ENCODE measurements around the gene GLP2R.

DNA sequence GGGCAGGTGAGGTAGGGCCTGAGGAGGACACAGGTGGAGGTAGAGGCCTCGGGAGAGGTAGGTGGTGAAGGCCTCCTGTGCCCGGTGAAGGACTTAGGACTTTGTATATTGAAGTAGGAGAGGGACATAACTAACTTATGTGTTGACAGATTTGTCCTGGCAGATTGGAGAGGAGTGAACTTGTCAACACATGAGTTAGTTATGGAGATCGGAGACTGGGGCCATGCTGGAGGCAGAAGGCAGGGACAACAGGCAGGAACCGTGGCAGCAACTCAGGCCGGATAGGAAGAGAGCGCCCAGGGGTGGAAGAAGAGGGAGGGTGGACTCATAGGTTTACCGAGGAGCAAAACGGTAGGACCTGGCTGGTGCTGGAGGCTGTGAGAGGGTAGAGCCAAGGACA lies 18.4 kb downstream of the GLP2R start:
- TF ChIP-seq EZH2phosphoT487 (IDR thresholded peaks at IDR 0.05; ENCODE audit: insufficient read depth, low read depth) (no peak), EZH2 (IDR thresholded peaks at IDR 0.05; ENCODE audit: insufficient read depth, poor library complexity, severe bottlenecking) (no peak)

Measured in GM23248 (cell line).